Hepatocyte (in vitro differentiated cells): ENCODE results near the gene FOLR1. TPM values are rescaled to one million over a fixed set of nuclear protein-coding genes. Genes with fewer than 3 reads are reported as not detected.
A peak's percentile ranks its signal among the peaks of the same experiment; 100 is the strongest.
"Not testable (repeated sequence)": the region's sequence is repeated elsewhere in the genome, so short reads cannot be mapped to it uniquely, and the experiment has no call there.

ENCODE experiments used
- DNase-seq: peaks from one replicate; pipeline ENCODE4 v3.0.0-alpha.2; 2016; ENCODE audit warnings: low spot score
- H2AFZ ChIP-seq: fragments of 200-600 bp; sonication (generic); 2 replicates; pipeline ENCODE4 v1.6.0; 2016; ENCODE audit warnings: antibody characterized with exemption, mild to moderate bottlenecking
- H3K27ac ChIP-seq: fragments of 200-600 bp; sonication (generic); 2 replicates; pipeline ENCODE4 v1.5.1; 2016; ENCODE audit warnings: mild to moderate bottlenecking
- H3K27me3 ChIP-seq: fragments of 200-600 bp; sonication (generic); 2 replicates; pipeline ENCODE4 v1.6.1; 2016
- H3K36me3 ChIP-seq: fragments of 200-600 bp; sonication (generic); replicated peaks from 2 replicates; pipeline ENCODE4 v1.5.1; 2016; ENCODE audit warnings: low read depth; ENCODE audit not compliant: insufficient read depth
- H3K4me1 ChIP-seq: fragments of 200-600 bp; sonication (generic); 2 replicates; pipeline ENCODE4 v1.5.1; 2016; ENCODE audit warnings: mild to moderate bottlenecking, moderate library complexity; ENCODE audit not compliant: insufficient read depth
- H3K4me2 ChIP-seq: fragments of 200-600 bp; sonication (generic); 2 replicates; pipeline ENCODE4 v1.6.0; 2016
- H3K4me3 ChIP-seq: fragments of 200-600 bp; sonication (generic); 2 replicates; pipeline ENCODE4 v1.5.1; 2016; ENCODE audit warnings: mild to moderate bottlenecking
- H3K79me2 ChIP-seq: fragments of 200-600 bp; sonication (generic); 2 replicates; pipeline ENCODE4 v1.6.0; 2017; ENCODE audit warnings: mild to moderate bottlenecking
- H3K9me2 ChIP-seq: fragments of 200-600 bp; sonication (generic); replicated peaks from 2 replicates; pipeline ENCODE4 v1.6.0; 2017; ENCODE audit warnings: mild to moderate bottlenecking; ENCODE audit not compliant: insufficient read depth
- H3K9me3 ChIP-seq: fragments of 200-600 bp; sonication (generic); 2 replicates; pipeline ENCODE4 v1.5.1; 2016; ENCODE audit warnings: low read depth, mild to moderate bottlenecking
- H4K20me1 ChIP-seq: fragments of 200-600 bp; sonication (generic); 2 replicates; pipeline ENCODE4 v1.6.0; 2016; ENCODE audit warnings: mild to moderate bottlenecking; ENCODE audit not compliant: insufficient read depth, poor library complexity, severe bottlenecking
- CTCF ChIP-seq: fragments of 200-600 bp; sonication (generic); IDR thresholded peaks from 2 replicates; pipeline ENCODE4 v1.5.1; 2016; ENCODE audit warnings: antibody characterized with exemption, mild to moderate bottlenecking; ENCODE audit not compliant: poor library complexity
- EZH2 ChIP-seq: fragments of 200-600 bp; sonication (generic); IDR thresholded peaks from 2 replicates; pipeline ENCODE4 v1.6.1; 2016; ENCODE audit warnings: antibody characterized with exemption, mild to moderate bottlenecking, borderline replicate concordance
- EZH2phosphoT487 ChIP-seq: fragments of 200-600 bp; sonication (generic); IDR thresholded peaks from one replicate; pipeline ENCODE4 v1.6.1; 2018; ENCODE audit warnings: antibody characterized with exemption, mild to moderate bottlenecking, low read depth, moderate library complexity; ENCODE audit not compliant: unreplicated experiment, severe bottlenecking
- WGBS: methylation state at CpG from one replicate; pipeline ENCODE4 v1.1.6; 2016; ENCODE audit warnings: low lambda C conversion rate; ENCODE audit errors: missing lambda C conversion rate; 5-methylcytosine and 5-hydroxymethylcytosine counted together
- polyA plus RNA-seq: library from polyadenylated mRNA; unstranded; fragments of >200 nt; fragmentation: Nextera tagmentation; extraction: Ambion mirVana; gene quantifications from 2 replicates; pipeline ENCODE4 v1.2.1, GENCODE V29; 2016
- total RNA-seq: library from RNA; depleted of rRNA; stranded (reverse); fragments of >200 nt; gene quantifications from 2 replicates; pipeline ENCODE4 v1.2.3, GENCODE V29; 2014

Gene FOLR1
- total and polyA plus RNA-seq, 2 experiments from 2014 or later: 13.4 to 19.9 TPM

DNA sequence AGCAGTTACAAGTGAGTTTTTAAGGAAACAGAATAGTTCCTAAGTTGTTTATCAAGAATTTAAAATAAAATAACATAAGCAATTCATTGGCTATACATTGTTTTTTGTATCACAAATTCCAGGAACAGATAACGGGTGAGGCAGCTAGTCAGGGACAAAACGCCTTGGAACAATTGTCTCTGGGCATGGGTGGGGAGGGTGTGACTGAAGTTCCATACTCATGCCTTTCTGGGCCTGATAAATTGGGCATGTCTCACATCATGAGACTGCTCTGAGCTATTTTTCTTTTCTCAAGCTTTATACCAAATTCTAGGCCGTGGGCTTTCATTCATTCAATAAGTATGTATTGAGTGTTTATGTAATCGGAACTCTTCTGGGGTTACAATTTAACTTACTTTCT, 34.8 kb upstream of the FOLR1 start:
- no peaks in the 10 kb centered on the region for H3K9me2 ChIP-seq
- H3K4me3 ChIP-seq: no peak overlapping the region
- no peaks in the 10 kb centered on the region for H3K9me3 ChIP-seq
- no peaks in the 10 kb centered on the region for H3K79me2 ChIP-seq
- H2AFZ ChIP-seq: no peak overlapping the region
- no peaks in the 10 kb centered on the region for H4K20me1 ChIP-seq
- no peaks in the 10 kb centered on the region for H3K4me1 ChIP-seq
- no peak for TF ChIP-seq EZH2
- TF ChIP-seq CTCF: no peak
- no peak for TF ChIP-seq EZH2phosphoT487
- H3K36me3 ChIP-seq: no peaks in the 10 kb centered on the region
- no peak for DNase-seq
- H3K4me2 ChIP-seq: no peak overlapping the region
- H3K27me3 ChIP-seq: no peaks in the 10 kb centered on the region
- H3K27ac ChIP-seq: no peak overlapping the region
- WGBS: 83% methylated on average over 4 of the region's 4 CpGs

- no peak for DNase-seq
- H3K4me2 ChIP-seq: no peak overlapping the region
- H3K9me2 ChIP-seq: no peaks in the 10 kb centered on the region
- H3K9me3 ChIP-seq: no peaks in the 10 kb centered on the region
- no peak overlapping the region for H2AFZ ChIP-seq
- H3K36me3 ChIP-seq: no peaks in the 10 kb centered on the region
- WGBS: 68% methylated on average over 2 of the region's 2 CpGs
- no peak for TF ChIP-seq EZH2phosphoT487
- no peak for TF ChIP-seq EZH2
- TF ChIP-seq CTCF: no peak
- peaks cover 5% of the 10 kb centered on the region for H3K4me1 ChIP-seq
- no peaks in the 10 kb centered on the region for H3K27me3 ChIP-seq
- no peak overlapping the region for H3K27ac ChIP-seq
- H3K4me3 ChIP-seq: no peak overlapping the region
- H3K79me2 ChIP-seq: no peaks in the 10 kb centered on the region
- H4K20me1 ChIP-seq: no peaks in the 10 kb centered on the region
Measured at GRCh38 chr11:72160319-72160718, 31.6 kb upstream of the FOLR1 start.

DNA sequence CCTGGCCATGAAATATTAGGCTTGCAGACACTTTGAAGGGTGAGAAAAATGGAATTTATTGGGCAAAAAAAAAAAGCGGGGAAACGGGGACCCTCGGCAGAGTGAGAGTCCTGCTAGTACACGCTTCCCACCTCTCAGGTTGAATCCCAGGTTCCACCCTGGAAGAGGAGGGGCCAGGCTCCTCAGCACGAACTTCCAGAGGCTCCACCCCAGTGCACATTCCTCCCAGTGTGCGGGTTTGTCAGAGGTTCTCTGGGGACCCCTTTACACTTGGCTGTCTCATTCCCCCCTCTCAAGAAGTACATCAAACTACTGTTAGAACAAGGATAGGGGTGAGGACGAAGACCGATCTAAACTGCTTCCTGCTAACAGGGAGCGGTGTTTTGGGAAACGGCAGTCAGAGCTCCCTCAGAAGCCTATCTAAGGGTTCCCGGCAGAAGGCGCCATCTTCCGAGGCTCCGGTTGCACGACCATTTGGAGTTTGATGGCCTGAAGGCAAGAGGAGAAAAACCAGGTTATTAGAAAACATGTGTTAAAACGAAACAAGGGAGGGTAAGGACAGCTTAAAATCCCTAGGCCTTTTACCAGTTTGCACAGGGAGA, 28.9 kb upstream of the FOLR1 start:
- Histone ChIP-seq H3K9me2 (no peaks in the 10 kb centered on the region), H3K79me2 (no peaks in the 10 kb centered on the region), H3K4me2 (no peak overlapping the region), H4K20me1 (no peaks in the 10 kb centered on the region), H3K27me3 (no peaks in the 10 kb centered on the region), H3K4me1 (peaks cover 5% of the 10 kb centered on the region), H3K27ac (no peak overlapping the region), H3K4me3 (no peak overlapping the region), H3K9me3 (no peaks in the 10 kb centered on the region), H2AFZ (no peak overlapping the region), H3K36me3 (no peaks in the 10 kb centered on the region)
- WGBS: 90% methylated on average over 16 of the region's 16 CpGs
- no peak for DNase-seq
- TF ChIP-seq EZH2 (no peak), EZH2phosphoT487 (no peak), CTCF (no peak)

GRCh38 chr11:72164187-72164586, 27.8 kb upstream of the FOLR1 start:
- not testable (repeated sequence) for H3K4me2 ChIP-seq, H3K27me3 ChIP-seq, H3K4me1 ChIP-seq, H3K9me3 ChIP-seq, DNase-seq, H2AFZ ChIP-seq, H3K36me3 ChIP-seq, H3K9me2 ChIP-seq, H3K4me3 ChIP-seq, H3K79me2 ChIP-seq, H4K20me1 ChIP-seq
- peak overlapping the region; percentile 85 for H3K27ac ChIP-seq
- 85% methylated on average over 2 of the region's 3 CpGs for WGBS

- not testable (repeated sequence) for H3K27me3 ChIP-seq, H3K9me3 ChIP-seq, H4K20me1 ChIP-seq, H3K79me2 ChIP-seq, DNase-seq, H2AFZ ChIP-seq, H3K36me3 ChIP-seq, H3K4me3 ChIP-seq, H3K4me2 ChIP-seq, H3K9me2 ChIP-seq
- H3K27ac ChIP-seq: peak overlapping the region; percentile 81
- 93% methylated on average over 5 of the region's 5 CpGs for WGBS
- peaks cover 14% of the 10 kb centered on the region for H3K4me1 ChIP-seq
Measured at GRCh38 chr11:72169046-72169555, 22.8 kb upstream of the FOLR1 start.

DNA sequence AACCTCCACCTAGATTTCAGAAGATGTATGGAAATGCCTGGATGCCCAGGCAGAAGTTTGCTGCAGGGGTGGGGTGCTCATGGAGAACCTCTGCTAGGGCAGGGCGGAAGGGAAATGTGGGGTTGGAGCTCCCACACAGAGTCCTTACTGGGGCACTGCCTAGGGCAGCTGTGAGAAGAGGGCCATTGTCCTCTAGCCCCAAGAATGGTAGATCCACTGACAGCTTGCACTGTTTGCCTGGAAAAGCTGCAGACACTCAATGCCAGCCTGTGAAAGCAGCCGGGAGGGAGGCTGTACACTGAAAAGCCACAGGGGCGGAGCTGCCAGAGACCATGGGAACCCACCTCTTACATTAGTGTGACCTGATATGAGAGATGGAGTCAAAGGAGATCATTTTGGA, 22.2 kb upstream of the FOLR1 start:
- DNase-seq, H3K4me3 ChIP-seq, H3K9me3 ChIP-seq, H4K20me1 ChIP-seq, H3K79me2 ChIP-seq, H3K36me3 ChIP-seq, H3K27me3 ChIP-seq, H3K9me2 ChIP-seq: not testable (repeated sequence)
- H2AFZ ChIP-seq: peak overlapping the region; percentile 42
- H3K4me1 ChIP-seq: peaks cover 14% of the 10 kb centered on the region
- H3K27ac ChIP-seq: peak overlapping the region; percentile 81
- peak overlapping the region; percentile 34 for H3K4me2 ChIP-seq
- 68% methylated on average over 3 of the region's 3 CpGs for WGBS
